Measurements from ENCODE around the gene MAGI2.
"Not testable (repeated sequence)": the region's sequence is repeated elsewhere in the genome, so short reads cannot be mapped to it uniquely, and the experiment has no call there.

Gene MAGI2

GRCh38 chr7:78296644-78297371 lies 1156.7 kb downstream of the MAGI2 start:
- no peak for DNase-seq (ENCODE audit: low read depth in 2 of 2)

GRCh38 chr7:78296046-78296597 lies 1157.3 kb downstream of the MAGI2 start:
- no peak for DNase-seq (ENCODE audit: low read depth in 2 of 2)

GRCh38 chr7:78289471-78289870 lies 1164.0 kb downstream of the MAGI2 start:
- DNase-seq (ENCODE audit: low read depth in 2 of 2) = not testable (repeated sequence)

- DNase-seq (ENCODE audit: low read depth in 2 of 2) = no peak
Observed at GRCh38 chr7:78284945-78285344, 1168.5 kb downstream of the MAGI2 start.

DNA sequence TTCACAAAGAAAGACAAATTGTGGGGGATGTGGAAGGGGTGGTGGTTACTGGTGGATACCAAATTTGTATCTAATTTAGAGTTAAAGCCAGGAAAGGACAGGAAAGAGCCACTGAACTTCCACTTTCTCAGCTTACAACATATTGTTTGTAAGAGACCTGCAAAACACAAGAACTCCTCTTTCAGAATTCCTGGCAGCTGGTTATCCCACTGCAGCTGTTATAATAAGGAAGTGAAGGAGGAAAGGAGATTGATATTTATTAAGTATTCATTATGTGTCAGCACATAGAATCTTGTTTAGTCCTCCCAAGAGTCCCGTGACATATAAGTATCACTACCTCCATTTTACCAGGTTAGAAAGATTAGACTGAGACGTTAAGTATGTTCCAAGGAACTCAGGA lies 1173.2 kb downstream of the MAGI2 start:
- no peak for DNase-seq (ENCODE audit: low read depth in 2 of 2)

DNA sequence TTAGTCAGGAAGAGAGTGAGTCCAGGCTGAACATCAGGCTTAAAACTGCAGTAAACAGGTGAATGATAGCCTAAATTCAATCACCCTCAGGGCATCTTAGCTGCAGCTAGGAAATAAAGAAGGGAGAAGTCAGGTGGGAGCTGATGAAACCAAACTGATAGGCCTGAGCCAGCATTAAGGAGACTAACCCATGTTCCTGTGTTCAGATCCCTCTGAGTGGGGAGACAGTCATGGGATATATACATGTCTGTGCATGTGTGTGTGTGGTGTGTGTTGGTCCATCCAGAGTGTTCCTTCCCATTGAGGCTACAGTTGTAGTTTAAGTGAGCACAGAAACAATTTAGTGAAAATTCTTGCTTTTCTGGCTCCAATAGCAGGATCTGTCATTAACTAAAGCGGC lies 1174.0 kb downstream of the MAGI2 start:
- no peak for DNase-seq (ENCODE audit: low read depth in 2 of 2)

DNA sequence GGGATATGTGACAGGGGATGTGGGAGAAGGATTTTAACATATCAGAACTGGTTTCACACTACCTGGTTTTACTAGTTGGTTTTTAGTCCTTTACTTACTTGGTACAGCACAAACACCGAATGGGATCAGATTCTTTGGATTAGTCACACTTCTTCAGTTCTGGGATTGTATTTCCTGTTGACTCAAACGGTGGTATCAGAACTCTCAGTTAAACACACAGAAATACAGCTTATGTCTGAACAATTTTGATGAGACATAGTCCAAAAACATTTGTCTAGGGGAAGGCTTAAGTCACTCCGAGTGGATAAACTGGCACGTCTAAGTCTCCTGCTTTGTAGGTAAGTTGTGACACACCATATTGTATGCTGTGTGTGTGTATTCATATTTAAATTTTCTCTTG lies 1174.4 kb downstream of the MAGI2 start:
- no peak for DNase-seq (ENCODE audit: low read depth in 2 of 2)

GRCh38 chr7:78267141-78267540 lies 1186.3 kb downstream of the MAGI2 start:
- no peak for DNase-seq (ENCODE audit: low read depth in 2 of 2)

DNA sequence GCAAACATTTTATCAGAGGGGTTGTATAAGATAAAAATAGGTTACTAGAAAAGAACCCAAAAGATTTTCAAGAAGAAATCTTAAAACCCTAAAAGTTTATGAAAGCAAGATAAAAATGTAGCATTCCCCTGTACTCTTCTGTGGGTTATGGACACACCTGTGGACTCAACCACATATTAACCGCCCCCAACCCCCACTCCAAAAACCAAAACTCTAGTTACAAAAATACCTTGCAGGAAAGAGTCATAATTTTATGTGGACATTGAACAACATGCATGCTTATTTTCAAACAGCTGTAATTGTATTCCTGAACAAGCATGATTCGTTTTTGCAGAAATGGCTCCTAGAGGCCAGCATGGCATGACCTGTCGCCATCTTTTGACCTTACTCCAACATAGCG lies 1188.0 kb downstream of the MAGI2 start:
- DNase-seq (ENCODE audit: low read depth in 2 of 2) = no peak

GRCh38 chr7:78265071-78265470 lies 1188.4 kb downstream of the MAGI2 start:
- no peak for DNase-seq (ENCODE audit: low read depth in 2 of 2)

DNA sequence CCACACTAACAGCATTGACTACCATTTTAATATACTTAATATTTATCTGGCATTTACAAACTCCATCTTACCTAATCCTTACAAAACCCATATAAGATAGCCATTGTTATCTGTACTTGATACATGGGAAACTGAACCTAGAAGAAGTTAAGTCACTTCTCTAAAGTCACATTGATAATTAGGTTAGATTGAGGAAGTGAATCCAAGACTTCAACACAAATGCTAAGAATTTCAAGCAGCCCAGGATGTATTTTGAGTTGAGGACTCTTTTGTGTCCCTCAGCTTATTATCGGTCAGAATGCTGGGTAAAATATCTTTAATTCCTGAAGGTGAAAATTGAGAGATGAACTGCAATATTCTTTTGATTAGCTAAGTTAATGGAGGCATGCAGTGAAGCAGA lies 1189.4 kb downstream of the MAGI2 start:
- no peak for DNase-seq (ENCODE audit: low read depth in 2 of 2)

- DNase-seq (ENCODE audit: low read depth in 2 of 2) = no peak
Observed at GRCh38 chr7:78261739-78262138, 1191.7 kb downstream of the MAGI2 start.

GRCh38 chr7:78261302-78261701 lies 1192.2 kb downstream of the MAGI2 start:
- DNase-seq (ENCODE audit: low read depth in 2 of 2) = no peak

- no peak for DNase-seq (ENCODE audit: low read depth in 2 of 2)
Observed at GRCh38 chr7:78260826-78261225, 1192.6 kb downstream of the MAGI2 start.

DNA sequence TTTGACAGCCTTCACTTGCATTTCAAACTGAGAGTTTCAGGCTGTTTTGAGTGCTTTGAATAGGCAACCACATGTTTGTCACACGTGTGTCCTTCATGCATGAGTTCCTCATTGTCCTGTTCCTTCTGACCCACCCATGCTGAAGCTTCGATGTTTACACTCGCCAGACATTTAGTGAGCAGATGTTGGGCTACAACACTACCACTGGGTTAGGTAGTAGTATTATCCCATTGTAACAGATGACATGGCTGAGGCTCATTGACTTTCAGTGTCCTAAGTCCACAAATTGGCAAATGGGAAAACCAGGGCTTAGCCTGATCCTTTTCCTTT lies 1198.8 kb downstream of the MAGI2 start:
- DNase-seq (ENCODE audit: low read depth in 2 of 2) = no peak

DNA sequence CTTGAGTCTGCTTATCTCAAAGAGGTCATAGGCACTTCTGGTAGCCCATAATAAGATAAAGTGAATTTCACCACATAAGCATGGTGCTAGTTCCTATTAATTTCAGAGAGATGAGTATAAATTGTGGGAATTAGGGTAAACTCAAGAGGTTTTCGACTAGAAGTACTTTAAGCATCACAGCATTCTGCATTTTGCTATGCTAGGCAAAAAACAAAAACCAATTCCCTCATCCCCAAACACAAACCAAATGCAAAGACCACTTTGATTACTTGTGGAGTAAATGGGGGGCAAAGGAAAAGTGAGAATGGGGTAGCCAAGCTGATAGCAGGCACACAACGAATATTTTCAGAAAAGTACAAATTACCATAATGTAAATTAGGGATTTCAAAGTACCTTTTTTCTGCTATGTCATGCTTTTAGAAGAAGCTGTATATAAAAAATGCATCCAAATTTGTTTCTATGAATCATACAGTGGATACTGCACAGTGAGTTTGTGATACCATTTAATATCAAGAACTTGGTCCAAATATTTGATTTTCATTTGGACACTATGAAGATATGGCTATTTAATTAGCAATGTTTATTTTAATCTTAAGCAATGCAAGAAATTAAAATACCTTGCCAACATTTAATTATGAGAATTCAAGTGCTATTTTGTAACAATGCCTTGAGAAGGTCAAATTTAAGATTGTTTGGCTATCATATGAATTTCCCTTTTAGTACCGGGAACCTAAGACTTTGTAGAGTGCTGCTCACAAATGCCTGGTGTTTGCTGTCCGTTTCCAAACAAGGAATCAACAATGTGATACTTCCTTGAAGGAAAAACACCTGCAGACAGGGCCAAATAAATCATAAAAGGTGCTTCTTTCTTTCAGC lies 1199.4 kb downstream of the MAGI2 start:
- no peak for DNase-seq (ENCODE audit: low read depth in 2 of 2)

DNA sequence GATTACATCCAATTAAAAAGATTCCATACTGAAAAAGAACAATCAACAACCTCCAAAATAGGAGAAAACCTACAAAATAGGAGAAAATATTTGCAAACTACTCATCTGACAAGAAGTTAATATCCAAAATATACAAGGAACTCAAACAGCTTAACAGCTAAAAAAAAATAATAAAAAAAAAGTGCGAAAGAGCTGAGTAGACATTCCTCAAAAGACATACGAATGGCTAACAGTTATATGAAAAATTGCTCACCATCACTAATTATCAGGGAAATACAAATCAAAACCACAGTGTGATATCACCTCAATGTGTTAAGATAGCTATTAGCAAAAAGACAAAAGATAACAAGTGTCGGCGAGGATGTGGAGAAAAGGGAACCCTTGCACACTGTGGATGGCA lies 1204.6 kb downstream of the MAGI2 start:
- no peak for DNase-seq (ENCODE audit: low read depth in 2 of 2)

DNA sequence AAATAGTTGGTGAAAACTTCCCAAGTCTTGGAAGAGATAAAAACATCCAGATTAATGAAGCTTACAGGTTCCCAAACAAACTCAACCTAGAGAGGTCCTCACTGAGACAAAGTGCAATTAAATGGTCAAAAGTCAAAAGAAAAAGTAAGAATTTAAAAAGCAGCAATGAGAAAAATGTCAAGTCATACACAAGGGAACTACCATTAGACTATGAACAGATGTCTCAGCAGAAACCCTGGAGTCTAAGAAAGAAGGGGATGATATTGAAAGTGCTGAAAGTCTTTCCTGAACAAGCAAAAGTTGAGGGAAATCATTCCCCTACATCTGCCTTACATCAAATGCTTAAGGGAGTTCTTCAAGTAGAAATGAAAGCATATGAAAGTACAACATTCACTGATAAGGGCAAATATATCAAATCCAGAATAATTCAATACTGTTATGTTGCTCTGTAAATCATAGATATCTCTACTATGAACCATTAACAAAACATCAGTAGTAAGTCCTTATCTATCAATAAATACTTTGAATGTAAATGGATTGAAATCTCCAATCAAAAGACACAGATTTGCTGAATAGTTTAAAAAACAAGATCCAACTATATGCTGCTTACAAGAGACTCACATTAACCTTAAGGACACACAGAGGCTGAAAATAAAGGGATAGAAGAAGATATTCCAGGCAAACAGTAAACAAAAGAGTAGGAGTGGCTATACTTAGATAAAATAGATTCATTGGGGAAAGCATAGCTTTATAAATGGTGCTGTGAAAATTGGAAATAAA lies 1205.4 kb downstream of the MAGI2 start:
- no peak for DNase-seq (ENCODE audit: low read depth in 2 of 2)

DNA sequence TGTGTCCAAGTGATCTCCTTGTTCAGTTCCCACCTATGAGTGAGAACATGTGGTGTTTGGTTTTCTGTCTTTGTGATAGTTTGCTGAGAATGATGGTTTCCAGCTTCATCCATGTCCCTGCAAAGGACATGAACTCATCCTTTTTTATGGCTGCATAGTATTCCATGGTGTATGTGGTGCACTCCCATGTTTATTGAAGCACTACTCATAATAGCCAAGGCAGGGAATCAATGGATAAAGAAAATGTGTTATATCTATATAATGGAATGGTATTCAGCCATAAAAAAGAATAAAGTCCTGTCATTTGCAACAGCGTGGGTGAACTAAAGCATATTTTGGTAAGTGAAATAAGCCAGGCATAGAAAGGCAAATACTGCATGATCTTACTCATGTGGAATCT lies 1213.3 kb downstream of the MAGI2 start:
- DNase-seq (ENCODE audit: low read depth in 2 of 2) = not testable (repeated sequence)

DNA sequence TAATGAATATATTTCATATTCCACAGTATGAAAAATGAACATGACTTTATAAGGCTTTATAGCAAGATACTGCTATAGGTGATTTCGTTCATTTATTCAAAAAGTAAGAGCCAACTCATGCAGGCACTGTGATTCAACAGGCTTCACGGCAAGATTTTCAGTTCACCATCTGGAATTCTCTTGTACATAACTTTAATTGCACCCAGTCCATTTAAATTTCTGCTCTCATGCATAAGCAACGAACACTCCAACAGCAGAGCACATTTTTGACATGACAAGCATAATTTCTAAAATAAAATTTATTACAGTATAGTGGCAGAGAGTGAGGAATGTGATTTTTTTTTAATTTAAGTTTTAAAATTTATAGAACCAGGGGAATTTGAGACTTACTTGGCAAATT lies 1218.8 kb downstream of the MAGI2 start:
- no peak for DNase-seq (ENCODE audit: low read depth in 2 of 2)

GRCh38 chr7:78232806-78233205 lies 1220.7 kb downstream of the MAGI2 start:
- no peak for DNase-seq (ENCODE audit: low read depth in 2 of 2)

- peak; percentile 10 to 32 for DNase-seq (ENCODE audit: low read depth in 2 of 2)
Observed at GRCh38 chr7:78226059-78226719, 1227.3 kb downstream of the MAGI2 start.

Measured in stimulated activated CD8-positive, alpha-beta memory T cell treated with anti-CD3 and anti-CD28 coated beads, Interleukin-2, amount 100 ng/mL, for 48 hours (primary cell).